ENCODE measurements around the gene SHPK.

GRCh38 chr17:3647769-3648555 is 11.9 kb upstream of the SHPK start:
- TF ChIP-seq POLR2A (IDR thresholded peaks at IDR 0.05; ENCODE audit: low read length) (no peak), GATA1 (IDR thresholded peaks at IDR 0.05; ENCODE audit: low read depth, low read length) (no peak)

Measured in erythroblast (primary cell).